GM21381 (cell line): ENCODE results near the gene RANGRF.

ENCODE experiments used
- ATAC-seq: cut with Tn5 transposase; IDR thresholded peaks from one replicate; pipeline ENCODE4 v1.9.1; 2021; ENCODE audit warnings: mild to moderate bottlenecking, moderate library complexity; ENCODE audit not compliant: unreplicated experiment

The RANGRF gene

DNA sequence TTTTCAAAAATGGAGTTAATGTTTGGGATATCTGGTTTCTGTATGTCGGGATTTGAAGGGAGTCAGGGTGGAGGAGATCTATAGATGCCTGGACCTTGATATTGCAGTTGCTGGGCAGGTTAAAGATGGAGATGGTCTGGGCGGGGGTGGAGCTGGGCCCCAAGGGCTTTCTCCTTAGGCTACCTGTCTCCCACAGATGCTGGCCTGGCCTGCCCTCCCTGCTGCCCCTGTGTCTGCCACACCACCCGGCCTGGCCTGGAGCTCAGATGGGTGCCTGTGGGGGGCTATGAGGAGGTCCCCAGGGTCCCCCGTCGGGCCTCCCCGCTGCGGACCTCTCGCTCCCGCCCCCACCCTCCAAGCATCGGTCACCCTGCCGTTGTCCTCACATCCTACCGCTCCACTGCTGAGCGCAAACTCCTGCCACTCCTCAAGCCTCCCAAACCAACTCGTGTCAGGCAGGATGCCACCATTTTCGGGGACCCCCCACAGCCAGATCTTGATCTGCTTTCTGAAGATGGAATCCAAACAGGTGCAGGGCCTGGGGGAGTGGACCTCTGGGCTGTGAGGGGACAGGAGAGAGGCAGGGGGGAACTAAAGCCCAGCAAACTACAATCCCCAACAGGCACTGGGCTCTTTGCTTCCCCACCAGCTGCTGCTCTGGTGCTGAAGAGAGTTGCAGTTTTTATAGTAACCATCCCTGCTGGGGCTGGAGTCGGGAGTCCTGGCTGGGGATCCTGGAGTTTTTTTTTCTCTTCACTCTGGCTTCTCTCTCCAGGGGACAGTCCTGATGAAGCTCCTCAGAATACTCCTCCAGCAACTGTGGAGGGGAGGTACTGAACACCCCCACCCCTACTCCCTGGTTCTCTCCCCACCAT, 24.5 kb downstream of the RANGRF start:
- ATAC-seq = no peak

DNA sequence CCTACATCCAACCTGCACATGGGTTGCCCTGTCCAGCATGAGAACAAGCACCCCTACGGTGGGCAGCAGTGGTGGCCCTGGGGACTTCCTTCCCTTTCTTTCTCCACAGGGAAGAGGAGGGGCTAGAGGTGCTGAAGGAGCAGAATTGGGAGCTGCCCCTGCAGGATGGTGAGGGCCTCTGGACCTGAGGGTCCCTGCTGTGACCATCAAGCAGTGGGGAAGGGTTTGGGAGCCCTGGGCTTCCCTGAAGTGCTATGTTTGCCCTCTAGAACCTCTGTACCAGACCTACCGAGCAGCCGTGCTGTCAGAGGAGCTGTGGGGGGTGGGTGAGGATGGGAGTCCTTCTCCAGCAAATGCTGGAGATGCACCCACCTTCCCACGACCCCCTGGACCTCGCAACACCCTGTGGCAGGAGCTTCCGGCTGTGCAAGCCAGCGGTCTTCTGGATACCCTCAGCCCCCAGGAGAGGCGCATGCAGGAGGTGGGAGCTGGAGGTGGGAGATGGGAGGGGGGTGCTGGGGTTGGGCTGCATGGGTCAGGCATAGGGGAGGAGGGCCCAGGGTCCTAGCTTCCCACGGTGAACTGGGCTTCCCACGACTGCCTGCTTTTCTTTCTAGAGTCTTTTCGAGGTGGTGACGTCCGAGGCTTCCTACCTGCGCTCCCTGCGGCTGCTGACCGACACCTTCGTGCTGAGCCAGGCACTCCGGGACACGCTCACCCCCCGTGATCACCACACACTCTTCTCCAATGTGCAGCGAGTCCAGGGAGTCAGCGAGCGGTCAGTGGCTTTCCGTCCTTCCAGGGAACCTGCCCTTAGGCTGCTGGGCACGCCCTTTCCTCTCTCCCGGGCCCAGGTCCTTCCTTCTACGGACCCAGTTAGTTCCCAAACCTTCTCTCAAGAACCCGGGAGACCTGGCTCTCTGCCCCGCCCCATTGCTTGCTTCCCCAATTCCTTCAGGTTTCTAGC, 26.6 kb downstream of the RANGRF start:
- no peak for ATAC-seq

DNA sequence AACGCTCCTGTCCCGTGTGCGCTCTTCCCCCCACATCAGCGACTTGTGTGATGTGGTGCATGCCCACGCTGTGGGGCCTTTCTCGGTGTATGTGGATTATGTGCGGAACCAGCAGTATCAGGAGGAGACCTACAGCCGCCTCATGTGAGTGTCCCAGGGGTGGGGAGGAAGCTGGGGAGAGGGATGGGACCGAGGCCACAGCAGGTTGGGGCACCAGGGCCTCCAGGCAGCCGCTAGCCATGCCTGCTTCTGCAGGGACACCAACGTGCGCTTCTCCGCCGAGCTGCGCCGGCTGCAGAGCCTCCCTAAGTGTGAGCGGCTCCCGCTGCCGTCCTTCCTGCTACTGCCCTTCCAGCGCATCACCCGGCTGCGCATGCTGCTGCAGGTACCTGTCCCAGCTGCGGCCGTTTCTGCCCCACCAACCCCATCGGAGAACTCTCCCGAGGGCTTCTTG, 27.3 kb downstream of the RANGRF start:
- no peak for ATAC-seq

DNA sequence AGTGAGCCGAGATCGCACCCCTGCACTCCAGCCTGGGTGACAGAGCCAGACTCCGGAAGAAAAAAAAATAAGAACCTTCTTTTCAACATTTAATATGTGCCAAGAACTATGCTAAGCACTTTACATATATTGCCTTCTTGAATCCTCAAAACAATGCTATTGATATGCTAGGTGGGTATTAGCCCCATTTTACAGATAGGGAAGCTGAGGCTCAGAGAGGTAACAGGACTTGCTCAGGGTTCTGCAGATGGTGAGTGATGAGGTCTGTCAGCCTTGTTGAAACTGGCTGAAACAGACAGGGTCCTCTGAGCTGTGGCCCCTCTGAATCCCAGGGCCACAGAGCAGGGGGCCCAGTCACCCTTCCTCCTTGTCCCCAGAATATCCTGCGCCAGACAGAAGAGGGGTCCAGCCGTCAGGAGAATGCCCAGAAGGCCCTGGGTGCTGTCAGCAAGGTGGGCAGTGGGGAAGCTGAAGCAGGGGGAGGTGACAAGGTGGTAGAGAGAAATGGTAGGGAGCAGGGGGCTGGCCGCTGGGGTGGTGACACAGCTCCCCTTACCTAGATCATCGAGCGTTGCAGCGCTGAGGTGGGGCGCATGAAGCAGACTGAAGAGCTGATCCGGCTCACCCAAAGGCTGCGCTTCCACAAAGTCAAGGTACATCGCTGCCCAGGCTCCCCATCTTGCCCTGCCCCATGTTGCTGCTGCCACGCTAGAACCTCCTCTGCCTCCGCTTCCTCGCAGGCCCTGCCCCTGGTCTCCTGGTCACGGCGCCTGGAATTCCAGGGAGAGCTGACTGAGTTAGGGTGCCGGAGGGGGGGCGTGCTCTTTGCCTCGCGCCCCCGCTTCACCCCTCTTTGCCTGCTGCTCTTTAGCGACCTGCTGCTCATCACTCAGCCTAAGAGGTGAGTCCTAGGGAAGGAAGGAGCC, 29.8 kb downstream of the RANGRF start:
- ATAC-seq = no peak

DNA sequence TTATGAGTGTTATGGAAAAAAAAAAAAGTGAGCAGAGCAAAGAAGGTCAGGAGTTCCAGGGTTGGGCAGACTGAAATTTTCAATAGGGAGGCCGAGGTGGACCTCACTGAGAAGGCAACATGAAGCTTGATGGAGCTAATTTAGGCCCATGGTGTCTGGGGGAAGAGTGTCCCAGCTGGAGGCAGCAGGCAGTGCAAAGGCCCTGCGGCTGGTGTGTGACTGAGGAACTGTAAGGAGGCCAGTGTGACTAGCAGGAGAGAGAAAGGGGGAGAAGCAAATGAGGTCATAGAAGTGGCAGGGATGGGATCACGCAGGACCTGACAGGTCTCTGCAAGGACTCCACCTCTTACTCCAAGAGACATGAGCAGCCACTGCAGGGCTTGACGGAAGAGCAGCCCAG, 31.8 kb downstream of the RANGRF start:
- ATAC-seq = no peak

DNA sequence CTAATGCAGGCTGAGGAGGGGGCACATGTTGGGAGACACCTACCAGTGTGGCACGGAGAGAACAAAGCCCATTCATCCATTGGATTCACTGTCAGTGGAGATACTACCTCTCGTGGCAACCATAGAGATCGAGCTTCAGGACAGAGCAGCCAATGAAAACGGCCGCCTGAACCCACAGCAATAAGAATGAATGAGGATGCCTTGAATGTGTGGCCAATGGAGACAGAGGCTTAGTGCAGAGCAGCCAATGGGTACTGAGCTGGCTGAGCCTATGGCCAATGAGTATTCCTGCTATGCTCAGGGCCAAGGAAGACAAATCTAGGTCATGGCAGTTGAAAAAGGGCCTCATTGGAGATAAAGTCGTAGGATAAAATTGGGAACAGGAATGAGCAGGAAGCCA, 32.5 kb downstream of the RANGRF start:
- no peak for ATAC-seq

DNA sequence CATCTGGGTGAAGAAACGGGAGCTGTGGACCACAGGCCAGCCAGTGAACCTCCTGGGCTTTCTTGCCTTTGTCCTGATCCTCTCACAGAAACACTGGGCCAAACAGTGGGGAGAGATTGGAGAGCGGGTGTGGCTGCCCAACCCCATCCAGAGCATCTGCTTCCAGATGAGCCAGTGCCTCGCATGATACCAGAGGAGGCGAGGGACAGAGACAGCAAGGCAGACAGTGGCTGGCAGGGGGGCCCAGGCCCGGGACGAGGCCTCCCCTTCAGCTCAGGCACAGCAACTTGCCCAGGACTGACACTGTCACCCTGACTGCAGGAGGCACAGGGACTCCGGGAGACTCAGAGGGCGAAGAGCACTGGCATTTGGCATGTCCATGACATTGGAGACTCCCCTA, 33.6 kb downstream of the RANGRF start:
- ATAC-seq = no peak

DNA sequence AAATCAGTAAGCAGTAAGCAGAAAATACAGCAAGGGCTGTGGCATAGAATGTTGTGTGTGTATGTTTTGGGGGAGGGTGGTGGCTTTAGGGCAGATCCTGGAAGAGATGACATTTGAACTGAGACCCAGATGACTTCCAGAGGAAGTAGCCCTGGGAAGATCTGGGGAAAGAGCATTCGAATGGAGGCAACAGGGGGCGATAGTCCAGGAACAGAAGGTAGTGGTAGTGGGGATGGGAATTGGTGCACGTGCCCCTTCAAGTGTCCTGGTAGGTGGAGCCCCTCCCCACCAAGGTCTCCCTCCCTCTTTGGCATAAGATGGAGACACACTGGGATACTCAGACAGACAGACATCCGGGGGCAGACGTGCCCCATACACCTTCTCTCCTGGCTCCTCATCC, 35.7 kb downstream of the RANGRF start:
- no peak for ATAC-seq

DNA sequence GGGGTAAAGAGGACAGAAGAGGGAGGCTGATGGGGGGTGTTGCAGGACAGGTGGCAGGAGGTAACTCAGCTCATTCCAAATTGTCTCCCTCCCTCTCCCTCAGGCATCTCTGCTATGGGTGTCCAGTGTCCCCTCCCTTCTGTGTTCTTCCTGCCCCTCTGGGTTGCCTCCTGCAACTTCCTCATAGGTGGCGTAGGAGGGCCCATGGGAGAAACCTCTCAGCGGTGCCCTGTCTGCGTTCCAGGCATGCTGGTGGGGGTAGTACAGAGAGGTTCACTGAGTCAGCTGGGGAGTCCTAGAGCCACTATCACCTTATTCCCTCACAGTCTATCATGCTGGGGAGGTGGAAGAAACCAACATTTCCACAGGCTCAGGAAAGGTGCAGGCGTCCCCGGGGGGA, 36.5 kb downstream of the RANGRF start:
- no peak for ATAC-seq

DNA sequence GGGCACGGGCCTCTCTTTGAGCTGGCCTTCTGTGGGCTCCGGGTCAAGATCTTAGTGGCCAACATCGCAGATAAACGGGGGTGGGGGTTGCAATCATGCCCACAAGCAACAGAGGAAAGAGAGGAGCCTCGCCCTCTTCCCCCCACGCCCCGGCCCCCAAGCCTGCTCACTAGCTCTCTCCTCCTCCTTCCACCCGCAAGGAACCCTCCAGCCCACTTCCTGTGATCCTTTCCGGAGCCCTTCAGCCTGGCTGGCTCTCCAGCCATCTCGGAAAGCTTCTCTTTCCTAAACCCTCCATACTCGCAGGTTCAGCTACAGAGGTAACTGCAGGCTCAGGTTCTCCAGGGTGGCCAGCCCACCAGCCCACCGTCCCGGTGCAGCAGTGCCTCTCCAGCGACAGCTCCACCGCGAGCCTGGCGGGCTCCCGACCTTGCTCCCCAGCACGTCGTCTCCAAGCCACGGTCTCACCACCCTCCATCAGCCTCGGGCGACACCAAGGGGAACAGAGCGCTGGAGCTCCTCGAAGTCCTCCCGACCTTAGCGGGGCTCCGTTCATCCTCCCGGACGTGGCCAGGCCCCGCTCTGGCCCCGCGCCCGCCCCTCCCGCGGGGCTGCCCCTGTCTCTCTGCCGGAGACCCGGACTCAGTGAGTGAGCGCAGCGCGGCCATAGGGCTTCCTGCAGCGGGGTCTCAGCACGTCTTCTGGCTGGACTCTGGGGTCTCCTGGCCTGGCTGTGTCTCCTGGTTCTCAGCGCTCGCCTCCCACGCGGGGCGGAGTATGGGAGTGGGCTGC, 38.2 kb downstream of the RANGRF start:
- no peak for ATAC-seq

DNA sequence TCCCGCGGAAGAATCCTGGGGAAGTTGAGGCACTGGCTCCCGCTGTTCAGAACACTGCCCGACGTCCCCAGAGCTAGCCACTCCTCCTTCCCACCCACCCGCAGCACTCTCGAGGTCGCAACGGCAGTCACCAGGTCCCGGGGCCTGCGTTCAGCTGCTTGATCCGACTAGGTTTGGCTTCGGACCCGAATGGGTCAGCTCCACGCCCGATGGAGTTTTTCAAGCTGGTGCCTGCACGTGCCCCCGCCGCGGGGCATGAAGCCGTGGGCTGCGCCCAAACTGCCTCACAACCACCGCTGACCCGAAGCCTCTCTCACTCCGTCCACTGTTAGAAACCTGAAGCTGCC, 38.8 kb downstream of the RANGRF start:
- ATAC-seq = no peak

DNA sequence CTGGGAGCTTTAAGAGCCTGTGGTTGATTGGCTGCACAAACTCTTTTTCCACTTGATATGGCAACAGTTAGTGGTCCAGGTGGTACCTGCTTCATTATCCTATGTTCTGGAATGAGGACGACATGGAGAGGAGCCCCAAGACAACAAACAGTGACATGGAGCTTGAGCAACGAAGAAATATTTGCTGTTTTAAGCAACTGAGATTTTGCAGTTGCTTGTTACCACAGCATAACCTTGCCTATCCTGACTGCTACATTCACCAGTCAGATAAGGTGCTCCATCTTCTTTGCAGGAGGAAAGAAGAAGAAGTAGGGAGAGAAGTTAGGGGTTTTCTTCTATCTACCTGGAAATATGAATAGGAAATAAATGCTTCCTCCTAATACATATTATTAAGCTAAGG, 43.7 kb downstream of the RANGRF start:
- ATAC-seq = no peak

DNA sequence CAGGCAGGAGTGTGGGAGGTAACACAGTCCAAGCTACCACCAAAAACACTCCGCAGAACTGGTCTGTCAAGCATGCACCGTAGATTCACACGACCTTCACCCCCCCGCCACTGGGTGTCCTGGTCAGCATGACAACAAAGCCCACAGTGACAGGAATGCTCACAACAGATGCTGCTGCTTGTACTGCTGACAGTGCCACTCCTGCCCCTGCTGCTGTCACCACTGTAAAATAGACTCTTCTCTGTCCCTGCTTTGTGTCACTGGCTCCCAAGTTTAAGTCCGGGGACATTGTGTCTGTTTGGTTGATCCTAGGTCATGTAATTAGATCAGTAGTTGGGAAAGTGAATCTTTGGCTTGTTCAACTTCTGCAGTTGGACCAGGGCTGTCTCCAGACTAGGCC, 44.2 kb downstream of the RANGRF start:
- ATAC-seq = no peak

DNA sequence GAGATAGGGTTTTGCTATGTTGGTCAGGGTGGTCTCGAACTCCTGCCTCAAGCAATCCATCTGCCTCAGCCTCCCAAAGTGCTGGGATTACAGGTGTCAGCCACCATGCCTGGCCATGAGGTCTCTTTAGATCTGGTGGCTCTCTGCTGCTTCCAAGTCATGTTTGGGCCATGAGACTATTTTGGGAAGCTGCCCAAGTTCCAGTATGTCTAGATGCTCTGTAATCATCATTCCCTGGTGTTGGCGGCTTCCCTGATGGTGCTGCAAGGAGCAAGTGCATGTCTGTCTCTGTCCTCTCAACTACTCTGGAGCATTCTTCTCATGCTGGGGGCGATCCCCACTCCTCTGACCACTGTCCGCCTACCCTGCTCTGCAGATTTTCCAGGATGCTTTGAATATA, 44.8 kb downstream of the RANGRF start:
- ATAC-seq = no peak

DNA sequence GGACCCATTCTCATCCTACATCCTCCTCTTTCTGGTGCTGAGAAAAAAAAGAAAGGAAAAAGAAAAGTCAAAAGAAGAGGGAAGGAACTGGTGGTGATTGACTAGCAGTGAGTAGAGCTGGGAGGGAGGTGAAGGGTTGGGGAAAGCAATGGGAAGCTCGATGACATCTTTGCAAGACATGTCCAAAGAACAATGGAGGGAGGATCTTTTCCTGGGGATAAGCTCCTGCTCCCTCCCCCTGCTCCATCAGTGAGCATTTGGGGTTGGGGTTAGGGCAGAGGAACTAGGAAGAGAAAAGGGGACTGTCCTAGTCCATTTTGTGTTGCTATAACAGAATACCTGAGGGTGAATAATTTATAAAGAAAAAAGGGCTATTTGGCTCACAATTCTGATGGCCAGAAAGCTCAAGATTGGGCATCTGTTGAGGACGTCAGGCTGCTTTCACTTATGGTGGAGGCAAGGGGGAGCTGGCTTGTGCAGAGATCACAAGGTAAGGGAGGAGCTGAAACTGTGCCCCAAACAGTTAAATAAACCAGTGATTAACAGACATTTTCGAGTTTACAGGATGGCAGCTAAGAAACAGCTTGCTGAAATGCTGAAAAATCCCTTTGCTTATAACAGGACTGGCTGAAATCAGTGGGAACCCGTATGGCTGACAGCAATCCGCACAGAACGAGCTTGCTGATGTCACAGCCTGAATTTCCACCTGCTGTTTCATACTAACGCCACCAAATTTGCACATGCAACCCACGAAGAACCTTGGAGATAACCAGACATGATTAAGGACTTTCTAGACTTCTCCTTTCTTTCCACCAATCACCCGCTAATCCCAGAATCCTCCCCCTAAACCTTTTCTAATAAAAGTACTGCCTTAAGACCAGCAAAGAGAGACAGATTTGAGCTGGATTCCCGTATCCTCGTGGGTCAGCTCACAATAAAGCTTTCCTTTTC, 49.6 kb downstream of the RANGRF start:
- no peak for ATAC-seq

DNA sequence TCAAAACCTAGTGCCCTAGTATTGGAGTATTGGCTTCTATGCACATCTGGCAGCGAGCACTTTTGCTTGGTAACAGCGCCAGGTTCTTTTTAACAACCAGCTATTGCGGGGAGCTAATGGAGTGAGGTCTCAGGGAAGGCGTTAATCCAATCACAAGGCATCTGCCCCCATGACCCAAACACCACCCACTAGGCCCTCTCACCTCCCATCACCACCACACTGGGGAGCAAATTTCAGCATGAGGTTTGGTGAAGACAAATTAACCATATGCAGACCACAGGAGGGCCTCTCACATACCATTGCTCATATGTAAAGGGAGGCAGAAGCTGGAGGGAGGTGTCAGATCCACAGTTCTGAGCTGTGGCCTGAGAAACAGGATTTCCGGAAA, 50.3 kb downstream of the RANGRF start:
- no peak for ATAC-seq

DNA sequence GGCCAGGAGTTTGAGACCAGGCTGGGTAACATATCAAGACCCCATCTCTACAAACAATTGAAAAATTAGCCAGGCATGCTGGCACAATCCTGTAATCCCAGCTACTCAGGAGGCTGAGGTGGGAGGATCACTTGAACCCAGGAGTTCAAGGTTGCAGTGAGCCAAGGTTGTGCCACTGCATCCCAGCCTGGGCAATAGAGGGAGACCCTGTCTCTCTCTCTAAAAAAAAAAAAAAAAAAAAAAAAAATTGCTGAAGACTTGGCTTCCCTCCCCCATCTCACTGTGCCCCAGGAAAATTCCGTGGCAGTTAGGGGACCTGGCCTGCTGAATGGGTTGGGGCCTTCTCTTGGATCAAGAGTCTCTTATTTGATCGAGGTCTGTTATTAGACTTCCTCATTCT, 51.1 kb downstream of the RANGRF start, which contains the start of gene ODF4:
ODF4 (plus strand) TSS at position 301 of the 400 bp plus-strand sequence. CDS start 212 bp downstream, outside the sequence.
- ATAC-seq = no peak
